Measurements from ENCODE around the gene SP9.

SP9 gene

GRCh38 chr2:174334781-174335251 is at the start of gene SP9:
SP9 (plus strand) TSS chr2:174334954; CDS start chr2:174335093, 139 bp downstream.
- DNase-seq, result no peak

GRCh38 chr2:174286172-174286571 is 48.6 kb upstream of the SP9 start:
- no peak for DNase-seq

GRCh38 chr2:174292908-174293307 is 41.8 kb upstream of the SP9 start:
- DNase-seq, result no peak

- DNase-seq, result no peak
Measured at GRCh38 chr2:174300114-174300513, 34.6 kb upstream of the SP9 start.

GRCh38 chr2:174312581-174313234 is 22.0 kb upstream of the SP9 start:
- DNase-seq, result no peak

GRCh38 chr2:174322149-174322548 is 12.6 kb upstream of the SP9 start:
- no peak for DNase-seq

GRCh38 chr2:174322746-174323145 is 12.0 kb upstream of the SP9 start:
- no peak for DNase-seq

GRCh38 chr2:174324530-174324929 is 10.2 kb upstream of the SP9 start:
- no peak for DNase-seq

- no peak for DNase-seq
Measured at GRCh38 chr2:174325373-174326160, 9.2 kb upstream of the SP9 start.

- peak; percentile 55 for DNase-seq
Measured at GRCh38 chr2:174326161-174327020, 8.4 kb upstream of the SP9 start.

GRCh38 chr2:174327021-174327840 is 7.5 kb upstream of the SP9 start:
- DNase-seq, result no peak

- DNase-seq, result no peak
Measured at GRCh38 chr2:174327841-174328113, 7.0 kb upstream of the SP9 start.

GRCh38 chr2:174328114-174328960 is 6.4 kb upstream of the SP9 start:
- no peak for DNase-seq

GRCh38 chr2:174328961-174329715 is 5.6 kb upstream of the SP9 start:
- no peak for DNase-seq

GRCh38 chr2:174330945-174331594 is 3.7 kb upstream of the SP9 start:
- peak; percentile 31 for DNase-seq

- peak; percentile 23 for DNase-seq
Measured at GRCh38 chr2:174331595-174332216, 3.0 kb upstream of the SP9 start.

- DNase-seq, result peak; percentile 58
Measured at GRCh38 chr2:174332217-174332963, 2.4 kb upstream of the SP9 start.

- DNase-seq, result no peak
Measured at GRCh38 chr2:174333017-174333371, 1.8 kb upstream of the SP9 start.

Measured in NCI-H146 (cell line).